H9 (cell line): ENCODE data around the gene R3HCC1L. TPM values are rescaled to one million over a fixed set of nuclear protein-coding genes. Genes with fewer than 3 reads are reported as not detected.

Experiments
- DNase-seq: peaks from one replicate; pipeline ENCODE4 v3.0.0-alpha.2; 2017
- H2AFZ ChIP-seq: one replicate; pipeline ENCODE4 v1.6.1; 2013; ENCODE audit warnings: mild to moderate bottlenecking, low read length, control low read depth, moderate library complexity
- H2AK5ac ChIP-seq: 2 replicates; pipeline ENCODE4 v1.6.1; 2013; ENCODE audit warnings: low read length, control low read depth, mixed read lengths; ENCODE audit not compliant: insufficient read length
- H2BK120ac ChIP-seq: one replicate; pipeline ENCODE4 v1.6.1; 2013; ENCODE audit warnings: low read depth, mild to moderate bottlenecking, low read length, control low read depth, inconsistent platforms; ENCODE audit not compliant: poor library complexity, severe bottlenecking
- H2BK12ac ChIP-seq: 2 replicates; pipeline ENCODE4 v1.6.1; 2013; ENCODE audit warnings: low read length, control low read depth, mixed read lengths, low read depth; ENCODE audit not compliant: insufficient read length
- H2BK15ac ChIP-seq: 2 replicates; pipeline ENCODE4 v1.6.1; 2013; ENCODE audit warnings: low read depth, low read length, control low read depth
- H2BK20ac ChIP-seq: one replicate; pipeline ENCODE4 v1.6.1; 2013; ENCODE audit warnings: low read depth, mild to moderate bottlenecking, low read length, control low read depth, inconsistent platforms; ENCODE audit not compliant: poor library complexity, severe bottlenecking
- H2BK5ac ChIP-seq: 2 replicates; pipeline ENCODE4 v1.6.1; 2013; ENCODE audit warnings: low read length, control low read depth, mixed read lengths; ENCODE audit not compliant: insufficient read length
- H3K14ac ChIP-seq: 2 replicates; pipeline ENCODE4 v1.6.1; 2013; ENCODE audit warnings: low read length, control low read depth; ENCODE audit not compliant: insufficient read depth
- H3K18ac ChIP-seq: 2 replicates; pipeline ENCODE4 v1.6.1; 2013; ENCODE audit warnings: low read depth, mild to moderate bottlenecking, mixed read lengths, low read length, control low read depth; ENCODE audit not compliant: insufficient read length
- H3K23ac ChIP-seq: 2 replicates; pipeline ENCODE4 v1.6.1; 2013; ENCODE audit warnings: low read length, control low read depth, mixed read lengths, low read depth; ENCODE audit not compliant: insufficient read length
- H3K23me2 ChIP-seq: 2 replicates; pipeline ENCODE4 v1.6.1; 2013; ENCODE audit warnings: low read depth, mild to moderate bottlenecking, mixed read lengths, low read length, control low read depth; ENCODE audit not compliant: insufficient read length, poor library complexity, severe bottlenecking
- H3K27ac ChIP-seq: 2 replicates; pipeline ENCODE4 v1.5.1; 2013; ENCODE audit warnings: low read length, control low read depth, mixed read lengths, low read depth; ENCODE audit not compliant: insufficient read length
- H3K27me3 ChIP-seq: 2 replicates; pipeline ENCODE4 v1.6.1; 2013; ENCODE audit warnings: low read length, control low read depth, inconsistent platforms; ENCODE audit not compliant: insufficient read depth
- H3K4ac ChIP-seq: 2 replicates; pipeline ENCODE4 v1.6.1; 2013; ENCODE audit warnings: low read depth, mild to moderate bottlenecking, control low read depth, inconsistent platforms, low read length, moderate library complexity
- H3K4me1 ChIP-seq: 2 replicates; pipeline ENCODE4 v1.6.1; 2013; ENCODE audit warnings: low read length, control low read depth, inconsistent platforms; ENCODE audit not compliant: insufficient read depth
- H3K4me2 ChIP-seq: 2 replicates; pipeline ENCODE4 v1.6.1; 2013; ENCODE audit warnings: low read length, control low read depth, mixed read lengths; ENCODE audit not compliant: insufficient read length, insufficient read depth
- H3K56ac ChIP-seq: 2 replicates; pipeline ENCODE4 v1.6.1; 2013; ENCODE audit warnings: low read depth, mild to moderate bottlenecking, mixed read lengths, low read length, control low read depth; ENCODE audit not compliant: insufficient read length
- H3K79me1 ChIP-seq: 2 replicates; pipeline ENCODE4 v1.6.1; 2013; ENCODE audit warnings: low read depth, mild to moderate bottlenecking, moderate library complexity, low read length, control low read depth, inconsistent platforms; ENCODE audit not compliant: insufficient read depth, poor library complexity, severe bottlenecking
- H3K79me2 ChIP-seq: 2 replicates; pipeline ENCODE4 v1.6.1; 2013; ENCODE audit warnings: low read length, control low read depth, inconsistent platforms; ENCODE audit not compliant: insufficient read depth
- H3K9ac ChIP-seq: 2 replicates; pipeline ENCODE4 v1.6.1; 2013; ENCODE audit warnings: low read length, control low read depth, mixed read lengths; ENCODE audit not compliant: insufficient read length; ENCODE audit errors: extremely low read depth
- H3K9me3 ChIP-seq: one replicate; pipeline ENCODE4 v1.6.1; 2013; ENCODE audit warnings: low read depth, low read length, inconsistent platforms; ENCODE audit not compliant: control insufficient read depth
- H3T11ph ChIP-seq: one replicate; pipeline ENCODE4 v1.6.1; 2013; ENCODE audit warnings: mild to moderate bottlenecking, low read length, control low read depth, inconsistent platforms
- H4K20me1 ChIP-seq: one replicate; pipeline ENCODE4 v1.6.1; 2013; ENCODE audit not compliant: control insufficient read depth, insufficient read length, insufficient read depth
- H4K5ac ChIP-seq: 2 replicates; pipeline ENCODE4 v1.6.1; 2013; ENCODE audit warnings: low read depth, mild to moderate bottlenecking, mixed read lengths, low read length, control low read depth; ENCODE audit not compliant: insufficient read length
- H4K8ac ChIP-seq: replicated peaks from 2 replicates; pipeline ENCODE4 v1.6.1; 2013; ENCODE audit warnings: low read length, control low read depth, mixed read lengths, low read depth; ENCODE audit not compliant: insufficient read length
- H4K91ac ChIP-seq: 2 replicates; pipeline ENCODE4 v1.6.1; 2013; ENCODE audit warnings: low read depth, mild to moderate bottlenecking, moderate library complexity, mixed read lengths, low read length, control low read depth; ENCODE audit not compliant: insufficient read length
- H3K27ac Mint-ChIP-seq, 3 experiments: 2 replicates in 2 of 3; 3 replicates in 1 of 3; pipeline ENCODE4 v1.8.0; 2020 to 2021; ENCODE audit warnings: mixed read lengths in 3 of 3, mild to moderate bottlenecking in 1 of 3, moderate library complexity in 1 of 3
- H3K27me3 Mint-ChIP-seq: 2 replicates; pipeline ENCODE4 v1.8.0; 2021; ENCODE audit warnings: low read depth, mild to moderate bottlenecking, moderate library complexity, mixed read lengths
- H3K36me3 Mint-ChIP-seq, 3 experiments: 2 replicates in 2 of 3; 3 replicates in 1 of 3; pipeline ENCODE4 v1.8.0; 2020 to 2021; ENCODE audit warnings: low read depth in 3 of 3, mixed read lengths in 3 of 3; ENCODE audit not compliant: insufficient read depth in 1 of 3
- H3K4me1 Mint-ChIP-seq, 2 experiments: 2 replicates each; pipeline ENCODE4 v1.8.0; 2020; ENCODE audit warnings: mixed read lengths in 2 of 2
- H3K4me3 Mint-ChIP-seq, 2 experiments: 2 replicates in 1 of 2; 3 replicates in 1 of 2; pipeline ENCODE4 v1.8.0; 2020 to 2021; ENCODE audit warnings: mild to moderate bottlenecking in 2 of 2, mixed read lengths in 2 of 2, moderate library complexity in 1 of 2
- H3K9me3 Mint-ChIP-seq, 2 experiments: 2 replicates in 1 of 2; 3 replicates in 1 of 2; pipeline ENCODE4 v1.8.0; 2020; ENCODE audit warnings: mild to moderate bottlenecking in 2 of 2, mixed read lengths in 2 of 2, moderate library complexity in 1 of 2
- CTCF ChIP-seq: fragments of 200-600 bp; sonication (generic); conservative IDR thresholded peaks from 3 replicates; pipeline ENCODE4 v1.8.0; 2021; ENCODE audit warnings: antibody characterized with exemption, mild to moderate bottlenecking
- WGBS: extraction: QIAGEN DNeasy Blood & Tissue Kit; methylation state at CpG from one replicate; pipeline ENCODE4 v1.1.7; 2013; ENCODE audit warnings: missing lambda C conversion rate, low lambda C conversion rate, mixed read lengths; ENCODE audit not compliant: insufficient read length; ENCODE audit errors: extremely low coverage; 5-methylcytosine and 5-hydroxymethylcytosine counted together
- total RNA-seq: library from RNA; stranded (reverse); gene quantifications from 2 replicates; pipeline ENCODE4 v1.2.1, GENCODE V29; 2021

R3HCC1L gene
- total RNA-seq, 1 experiment from 2014 or later, result 18.5 TPM

GRCh38 chr10:98224509-98224908 lies 90.1 kb downstream of the R3HCC1L start:
- no CpG with 5 or more reads among the region's 2 CpGs for WGBS
- Histone ChIP-seq H3K79me1 (no peaks in the 10 kb centered on the region), H3K4me2 (no peak overlapping the region), H2BK15ac (no peak overlapping the region), H3K23me2 (no peaks in the 10 kb centered on the region), H3K4ac (no peak overlapping the region), H3K9me3 (no peaks in the 10 kb centered on the region), H3K18ac (no peak overlapping the region), H2AFZ (no peak overlapping the region), H3K23ac (no peak overlapping the region), H3K79me2 (no peaks in the 10 kb centered on the region), H2BK20ac (no peak overlapping the region), H2BK120ac (no peak overlapping the region), H4K20me1 (no peaks in the 10 kb centered on the region), H3T11ph (no peak overlapping the region), H2AK5ac (no peak overlapping the region), H2BK5ac (no peak overlapping the region), H3K27me3 (no peaks in the 10 kb centered on the region), H4K91ac (no peak overlapping the region), H4K5ac (no peak overlapping the region), H3K4me1 (no peaks in the 10 kb centered on the region), H2BK12ac (no peak overlapping the region), H3K9ac (no peak overlapping the region), H3K56ac (no peak overlapping the region), H4K8ac (no peak overlapping the region), H3K14ac (no peak overlapping the region), H3K27ac (no peak overlapping the region)
- H3K36me3 Mint-ChIP-seq, result peaks cover 3 to 13% (median 7%) of the 10 kb centered on the region in 3 experiments; a peak in 4 of 7 replicates
- H3K9me3 Mint-ChIP-seq, result peaks cover 8 to 11% of the 10 kb centered on the region in 2 experiments
- peaks cover 9 to 12% of the 10 kb centered on the region in 2 experiments for H3K4me1 Mint-ChIP-seq
- no peak for DNase-seq
- no peak overlapping the region for H3K27ac Mint-ChIP-seq
- H3K4me3 Mint-ChIP-seq, result no peak overlapping the region
- H3K27me3 Mint-ChIP-seq, result no peaks in the 10 kb centered on the region
- no peak for TF ChIP-seq CTCF
